Neural cell (in vitro differentiated cells): ENCODE measurements around the gene PRTN3. TPM values are rescaled to one million over a fixed set of nuclear protein-coding genes. Genes with fewer than 3 reads are reported as not detected.

Experiments used
- H2AFZ ChIP-seq: fragments of 200-600, 300-800 bp; sonication (generic), shearing (Covaris generic); 2 replicates; pipeline ENCODE4 v1.6.0; 2014; ENCODE audit warnings: low read depth, mild to moderate bottlenecking, antibody characterized with exemption, low read length, moderate library complexity
- H3F3A ChIP-seq: fragments of 200-600 bp; shearing (Covaris generic); 2 replicates; pipeline ENCODE4 v1.6.1; 2016; ENCODE audit warnings: mild to moderate bottlenecking, moderate library complexity, mixed read lengths, antibody characterized with exemption, low read length; ENCODE audit not compliant: insufficient read depth, poor library complexity, severe bottlenecking
- H3K27ac ChIP-seq: fragments of 200-600, 300-800 bp; sonication (generic), shearing (Covaris generic); 2 replicates; pipeline ENCODE4 v1.5.1; 2014; ENCODE audit warnings: mild to moderate bottlenecking, low read length, moderate library complexity
- H3K27me3 ChIP-seq: fragments of 300-800, 200-600 bp; sonication (generic), shearing (Covaris generic); 2 replicates; pipeline ENCODE4 v1.6.0; 2014; ENCODE audit warnings: mild to moderate bottlenecking, low read depth, low read length, moderate library complexity; ENCODE audit not compliant: insufficient read depth
- H3K36me3 ChIP-seq: fragments of 300-800, 200-600 bp; sonication (generic), shearing (Covaris generic); 2 replicates; pipeline ENCODE4 v1.5.1; 2014; ENCODE audit warnings: mild to moderate bottlenecking, antibody characterized with exemption, low read length, moderate library complexity; ENCODE audit not compliant: insufficient read depth
- H3K4me2 ChIP-seq: fragments of 300-800, 200-600 bp; sonication (generic), shearing (Covaris generic); 2 replicates; pipeline ENCODE4 v1.6.0; 2014; ENCODE audit warnings: mild to moderate bottlenecking, low read length
- H3K4me3 ChIP-seq: fragments of 300-800, 200-600 bp; sonication (generic), shearing (Covaris generic); 2 replicates; pipeline ENCODE4 v1.5.1; 2014; ENCODE audit warnings: mild to moderate bottlenecking, low read length, moderate library complexity
- H3K79me2 ChIP-seq: fragments of 200-600 bp; shearing (Covaris generic); replicated peaks from 2 replicates; pipeline ENCODE4 v1.6.0; 2014; ENCODE audit warnings: mild to moderate bottlenecking, low read length, moderate library complexity; ENCODE audit not compliant: insufficient read depth
- H3K9ac ChIP-seq: fragments of 300-800, 200-600 bp; sonication (generic), shearing (Covaris generic); 2 replicates; pipeline ENCODE4 v1.6.1; 2016; ENCODE audit warnings: mild to moderate bottlenecking, low read length, mixed read lengths
- H3K9me2 ChIP-seq: fragments of 200-600 bp; shearing (Covaris generic); 2 replicates; pipeline ENCODE4 v1.6.1; 2016; ENCODE audit warnings: mild to moderate bottlenecking, low read length, mixed read lengths; ENCODE audit not compliant: insufficient read depth
- H3K9me3 ChIP-seq: fragments of 200-600, 300-800 bp; sonication (generic), shearing (Covaris generic); 2 replicates; pipeline ENCODE4 v1.6.1; 2016; ENCODE audit warnings: mild to moderate bottlenecking, mixed run types, low read length, moderate library complexity, mixed read lengths
- H4K20me1 ChIP-seq: fragments of 200-600 bp; shearing (Covaris generic); 2 replicates; pipeline ENCODE4 v1.6.1; 2016; ENCODE audit warnings: mild to moderate bottlenecking, mixed run types; ENCODE audit not compliant: insufficient read depth
- CTCF ChIP-seq: fragments of 450-650 bp; IDR thresholded peaks from 2 replicates; pipeline ENCODE4 v1.5.1; 2014; ENCODE audit warnings: antibody characterized with exemption, mild to moderate bottlenecking, moderate library complexity; ENCODE audit not compliant: poor library complexity, severe bottlenecking
- EP300 ChIP-seq: fragments of 450-650 bp; conservative IDR thresholded peaks from 2 replicates; pipeline ENCODE4 v1.6.1; 2014; ENCODE audit warnings: antibody characterized with exemption, mild to moderate bottlenecking, moderate library complexity; ENCODE audit not compliant: poor library complexity, severe bottlenecking
- EZH2 ChIP-seq: fragments of 200-600, 300-800 bp; shearing (Covaris generic), sonication (generic); IDR thresholded peaks from 2 replicates; pipeline ENCODE4 v1.6.1; 2014; ENCODE audit warnings: antibody characterized with exemption, low read length, borderline replicate concordance, mild to moderate bottlenecking; ENCODE audit not compliant: insufficient read depth, poor library complexity, severe bottlenecking
- RAD21 ChIP-seq: fragments of 450-650 bp; conservative IDR thresholded peaks from 2 replicates; pipeline ENCODE4 v1.6.1; 2014; ENCODE audit warnings: antibody characterized with exemption, mild to moderate bottlenecking, moderate library complexity
- REST ChIP-seq: IDR thresholded peaks from 2 replicates; pipeline ENCODE4 v1.6.1; 2012; ENCODE audit warnings: borderline replicate concordance
- SMC3 ChIP-seq: fragments of 450-650 bp; conservative IDR thresholded peaks from 2 replicates; pipeline ENCODE4 v1.6.1; 2014; ENCODE audit warnings: antibody characterized with exemption, mild to moderate bottlenecking, moderate library complexity; ENCODE audit not compliant: poor library complexity
- TAF1 ChIP-seq: IDR thresholded peaks from 2 replicates; pipeline ENCODE4 v1.6.1; 2012; ENCODE audit warnings: low read depth
- polyA minus RNA-seq: library from RNA; depleted of rRNA, polyadenylated mRNA; stranded (reverse); fragments of >200 nt; gene quantifications from 2 replicates; pipeline ENCODE4 v1.2.3, GENCODE V29; 2014
- polyA plus RNA-seq: library from polyadenylated mRNA; depleted of rRNA; stranded (reverse); fragments of >200 nt; gene quantifications from 2 replicates; pipeline ENCODE4 v1.2.3, GENCODE V29; 2014

Gene PRTN3
- polyA plus RNA-seq (0.54 TPM in 1 of 2 replicates, not detected in the other), polyA minus RNA-seq (not detected in 2 replicates)

- Histone ChIP-seq H3K27me3 (peaks cover 15% of the 10 kb centered on the region), H3K9me3 (no peaks in the 10 kb centered on the region), H4K20me1 (no peaks in the 10 kb centered on the region)
Observed at GRCh38 chr19:840519-841206, at the start of gene PRTN3. Gene PRTN3 (plus strand): TSS chr19:840999. CDS start chr19:841009, 10 bp downstream.

GRCh38 chr19:791007-791566 is 49.7 kb upstream of the PRTN3 start:
- Histone ChIP-seq H3K4me2 (no peak overlapping the region), H4K20me1 (no peaks in the 10 kb centered on the region), H3K27ac (no peak overlapping the region), H3F3A (no peaks in the 10 kb centered on the region), H2AFZ (no peak overlapping the region), H3K79me2 (no peaks in the 10 kb centered on the region), H3K4me3 (no peak overlapping the region), H3K9me3 (no peaks in the 10 kb centered on the region), H3K9me2 (no peaks in the 10 kb centered on the region), H3K27me3 (no peaks in the 10 kb centered on the region), H3K9ac (no peak overlapping the region), H3K36me3 (no peaks in the 10 kb centered on the region)
- no peak for TF ChIP-seq REST
- TF ChIP-seq EP300: no peak
- no peak for TF ChIP-seq EZH2
- no peak for TF ChIP-seq TAF1

More at GRCh38 chr19:840519-841206, at the start of gene PRTN3:
- Histone ChIP-seq H3K36me3 (no peaks in the 10 kb centered on the region), H3K9ac (no peak within 1 kb of the TSS), H3K79me2 (no peaks in the 10 kb centered on the region), H3K9me2 (no peaks in the 10 kb centered on the region), H2AFZ (no peak within 1 kb of the TSS), H3F3A (no peaks in the 10 kb centered on the region), H3K4me2 (no peak within 1 kb of the TSS), H3K4me3 (no peak within 1 kb of the TSS), H3K27ac (no peak within 1 kb of the TSS)
- TF ChIP-seq EZH2 (no peak), SMC3 (no peak), REST (no peak), RAD21 (no peak), EP300 (no peak), CTCF (no peak)
